Lung microvascular endothelial cell (primary cell): ENCODE results near the gene NRIP3. TPM values are rescaled to one million over a fixed set of nuclear protein-coding genes. Genes with fewer than 3 reads are reported as not detected.
"Not testable (repeated sequence)": the region's sequence is repeated elsewhere in the genome, so short reads cannot be mapped to it uniquely, and the experiment has no call there.

ENCODE experiments used
- DNase-seq, 2 donors: peaks; one replicate each; pipeline versions ENCODE4 v3.0.0 to v3.0.0-alpha.2; 2010; ENCODE audit warnings: low read depth in 2 of 2
- total RNA-seq: library from RNA; depleted of rRNA; stranded (reverse); fragments of >200 nt; gene quantifications from 2 replicates; pipeline ENCODE4 v1.2.1, GENCODE V29; 2014

NRIP3 gene
- total RNA-seq, 1 donor from 2014 or later: 0.20 TPM

DNA sequence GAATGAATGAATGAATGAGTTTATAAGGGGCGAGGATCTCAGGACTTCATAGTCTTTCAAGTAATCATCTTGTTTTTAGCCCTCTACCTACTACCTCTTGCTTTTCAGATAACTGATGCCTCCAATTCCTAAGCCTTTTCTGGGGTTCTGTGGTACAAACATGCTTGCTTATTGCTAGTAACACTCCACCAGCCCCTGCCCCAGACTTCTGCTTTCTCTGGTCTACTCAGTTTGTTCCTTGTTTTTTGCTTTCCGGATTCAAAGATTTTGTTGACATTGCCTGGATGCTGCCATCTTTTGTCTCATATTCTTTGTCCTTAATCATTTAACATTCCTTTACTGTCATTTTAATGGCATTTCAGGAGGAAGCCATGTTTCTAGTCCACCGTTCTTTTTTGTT lies 30.7 kb downstream of the NRIP3 start:
- no peak for DNase-seq

DNA sequence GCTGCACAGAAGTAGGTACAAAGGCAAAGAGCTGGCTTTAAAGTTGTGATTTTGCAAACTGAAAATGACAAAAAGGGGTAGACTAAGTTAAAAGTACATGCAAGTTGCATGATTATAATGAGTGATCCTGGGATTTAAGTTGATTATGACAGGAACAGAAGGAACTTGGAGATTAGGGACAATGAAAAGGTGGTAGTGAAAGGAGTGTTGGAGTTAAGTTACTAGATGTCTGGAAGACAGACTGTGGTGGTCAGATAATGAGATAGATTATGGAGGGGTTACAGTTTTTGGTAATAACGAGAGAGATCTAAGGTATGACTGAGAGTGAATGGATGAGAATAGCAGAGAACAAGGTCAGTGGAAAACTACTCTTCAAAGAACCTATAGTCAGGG lies 31.9 kb downstream of the NRIP3 start:
- no peak for DNase-seq

DNA sequence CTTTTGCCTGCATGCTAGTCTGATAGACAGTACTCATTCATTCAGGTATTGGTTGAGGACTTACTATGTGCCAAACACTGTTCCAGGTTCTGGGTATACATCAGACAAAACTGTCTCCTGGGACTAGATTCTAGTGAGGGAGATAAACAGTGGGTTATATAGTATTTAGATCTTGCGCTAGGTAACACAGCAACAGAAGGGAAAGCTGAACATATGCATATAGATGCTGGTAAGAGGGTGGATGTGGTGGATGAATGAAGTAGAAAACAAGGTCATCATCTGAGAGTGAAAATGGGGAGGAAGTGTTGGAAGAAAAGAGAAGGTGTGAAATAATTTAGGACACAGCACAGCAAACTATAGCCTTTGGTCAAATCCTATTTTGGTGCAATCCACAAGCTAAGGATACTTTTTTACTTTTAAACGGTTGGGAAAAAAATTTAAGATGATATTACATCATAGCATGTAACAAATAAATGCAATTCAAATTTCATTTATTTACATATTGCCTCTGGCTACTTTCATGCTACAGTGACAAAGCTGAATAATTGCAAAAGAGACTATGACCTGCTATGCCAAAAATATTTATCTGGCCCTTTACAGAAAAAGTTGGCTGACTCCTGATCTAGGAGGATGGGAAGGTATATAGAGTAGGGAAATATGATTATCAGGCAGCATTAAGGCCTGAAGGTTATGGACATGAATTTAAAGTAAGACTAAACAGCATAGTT lies 32.4 kb downstream of the NRIP3 start:
- DNase-seq: no peak

DNA sequence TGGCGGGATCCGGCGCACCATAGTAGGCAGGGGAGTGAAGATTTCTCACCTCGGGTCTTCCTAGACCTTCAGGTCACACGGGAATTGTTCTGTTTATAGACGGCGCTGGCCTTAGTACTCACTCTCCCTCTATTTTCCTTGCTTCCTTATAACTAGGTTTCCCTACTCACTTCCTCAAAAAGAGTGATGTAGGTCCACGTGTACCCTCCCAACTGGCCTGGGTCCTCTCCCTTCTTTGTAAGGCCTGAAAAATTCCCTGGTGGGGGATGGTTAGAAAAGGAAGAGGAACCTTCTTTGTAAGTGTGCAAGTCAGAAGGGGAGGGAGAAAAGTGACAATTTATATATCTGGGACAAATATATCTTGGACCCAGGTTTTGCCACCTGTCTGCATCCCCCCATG lies 36.6 kb downstream of the NRIP3 start:
- DNase-seq: no peak

DNA sequence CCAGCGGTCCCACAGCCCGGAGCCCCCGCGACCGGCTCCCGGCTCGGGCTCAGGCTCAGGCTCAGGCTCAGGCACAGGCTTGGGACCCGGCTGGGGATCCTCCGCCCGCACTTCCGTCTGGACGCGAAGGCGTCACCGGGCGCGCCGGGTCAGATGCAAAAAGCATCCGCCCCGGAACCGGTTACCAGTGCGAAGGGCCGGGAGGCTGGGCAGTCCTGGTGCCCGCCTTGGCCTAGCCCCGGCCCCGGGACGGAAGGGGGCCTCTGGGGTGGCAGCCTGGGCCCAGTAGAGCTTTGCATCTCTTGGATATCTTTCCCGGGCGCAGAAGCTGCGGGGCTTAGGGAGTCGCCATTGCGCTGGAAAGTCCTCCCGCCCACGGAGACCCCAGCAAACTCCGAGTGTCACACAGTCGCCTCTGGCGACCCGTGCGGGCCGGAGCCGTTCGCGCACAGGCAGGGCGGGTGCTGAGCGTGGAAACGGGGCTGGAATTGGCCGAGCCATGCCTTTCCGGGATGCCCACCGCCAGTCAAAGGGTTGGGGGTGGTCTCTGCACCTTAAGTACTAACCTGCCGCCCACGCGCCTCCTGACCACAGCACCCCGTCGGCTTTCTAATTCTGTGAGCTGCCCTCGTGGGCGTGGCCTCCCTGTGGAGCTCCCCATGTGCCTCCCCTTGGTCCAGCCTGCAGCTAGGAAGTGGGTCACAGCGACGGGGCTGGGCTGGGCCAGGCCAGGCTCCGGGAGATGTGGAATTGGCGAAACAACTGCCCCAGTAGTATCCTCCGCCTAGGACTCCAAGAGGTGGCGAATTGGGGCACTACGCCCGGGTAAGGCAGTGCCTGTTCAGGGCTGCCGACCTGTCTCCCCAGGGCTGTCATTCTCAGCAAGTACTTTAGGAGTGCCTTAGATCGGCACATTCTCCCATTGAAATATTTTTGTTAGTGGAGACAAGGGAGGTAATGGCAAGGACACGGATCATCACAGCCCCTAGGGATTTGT lies 39.2 kb downstream of the NRIP3 start, which contains the start of gene TMEM9B:
TMEM9B (minus strand) TSS at position 119 of the 997 bp plus-strand sequence. CDS start 129 bp downstream, outside the sequence.
- peak; percentile 82 to 88 for DNase-seq

DNA sequence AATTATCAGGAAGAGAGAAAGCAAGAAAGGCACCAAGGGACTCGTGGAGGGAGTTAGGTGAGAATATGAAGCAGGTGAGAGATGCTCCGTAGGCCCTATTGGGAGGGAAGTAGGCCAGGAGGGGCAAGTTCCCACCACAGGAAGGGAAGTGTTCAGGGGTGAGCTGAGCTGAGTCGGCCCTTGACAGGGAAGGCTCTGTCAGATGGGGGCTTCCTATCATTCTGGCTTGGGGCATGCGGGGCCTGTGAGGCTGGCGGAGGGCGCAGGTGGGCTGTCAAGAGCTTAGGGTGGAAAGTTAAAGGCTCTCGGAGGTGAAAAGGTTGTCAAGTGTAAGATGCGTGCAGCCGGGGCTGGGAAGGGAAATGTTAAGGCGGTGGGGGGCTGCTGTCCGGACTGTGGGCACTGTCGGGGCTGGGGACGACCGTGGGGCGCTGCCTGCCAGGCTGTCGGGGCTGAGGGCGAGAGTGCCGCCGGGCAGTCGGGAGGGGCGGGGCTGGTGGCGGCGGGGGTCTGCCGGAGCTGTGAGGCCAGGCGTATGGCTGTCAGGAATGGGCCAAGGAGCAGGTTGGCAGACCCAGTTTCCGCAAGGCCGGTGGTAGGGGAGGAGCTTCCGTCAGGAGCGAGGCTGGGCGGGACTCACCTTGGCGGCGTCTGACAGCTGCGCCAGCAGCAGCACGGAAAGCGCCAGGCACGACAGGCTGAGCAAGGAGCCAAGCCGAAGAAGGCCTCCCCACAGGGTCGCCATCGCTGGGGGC lies 40.1 kb downstream of the NRIP3 start:
- peak in 1 of 2 donors; percentile 67 for DNase-seq

DNA sequence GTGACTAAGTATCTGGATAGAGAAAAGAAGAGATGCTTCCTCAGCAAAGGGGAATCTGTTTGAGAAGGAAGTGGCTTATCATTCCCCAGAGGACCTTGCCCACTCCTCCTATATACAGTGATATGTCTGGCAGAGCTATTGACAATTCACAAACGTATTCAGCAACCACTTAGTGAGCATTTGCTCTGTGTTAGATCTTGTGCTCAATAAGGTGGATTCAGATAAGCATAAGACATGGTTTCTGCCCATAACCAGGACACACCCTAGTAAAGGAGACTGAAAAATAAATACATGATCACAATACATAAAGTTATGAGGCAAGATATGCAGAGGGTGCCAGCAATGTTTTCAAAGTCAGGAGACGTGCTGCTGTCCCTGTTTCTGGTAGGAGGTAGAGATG lies 41.0 kb downstream of the NRIP3 start:
- no peak for DNase-seq

DNA sequence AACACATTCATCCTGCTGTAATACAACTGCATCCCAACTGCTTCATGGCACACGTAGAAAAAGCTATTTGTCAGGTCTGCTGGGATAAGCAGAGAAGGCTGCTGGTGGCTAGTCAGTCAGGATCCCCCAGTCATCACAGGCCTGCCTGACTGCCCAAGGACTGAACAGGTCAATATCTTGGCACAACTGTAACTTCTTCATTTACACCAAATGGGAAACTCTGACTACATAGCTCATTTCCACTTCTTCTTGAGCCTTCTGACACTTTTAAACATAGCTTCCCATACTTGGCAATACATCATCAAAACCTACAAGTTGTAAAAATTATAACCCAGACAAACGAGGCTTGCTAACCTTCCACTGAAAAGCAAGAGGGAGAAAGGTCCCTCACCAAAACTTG lies 42.4 kb downstream of the NRIP3 start:
- no peak for DNase-seq

DNA sequence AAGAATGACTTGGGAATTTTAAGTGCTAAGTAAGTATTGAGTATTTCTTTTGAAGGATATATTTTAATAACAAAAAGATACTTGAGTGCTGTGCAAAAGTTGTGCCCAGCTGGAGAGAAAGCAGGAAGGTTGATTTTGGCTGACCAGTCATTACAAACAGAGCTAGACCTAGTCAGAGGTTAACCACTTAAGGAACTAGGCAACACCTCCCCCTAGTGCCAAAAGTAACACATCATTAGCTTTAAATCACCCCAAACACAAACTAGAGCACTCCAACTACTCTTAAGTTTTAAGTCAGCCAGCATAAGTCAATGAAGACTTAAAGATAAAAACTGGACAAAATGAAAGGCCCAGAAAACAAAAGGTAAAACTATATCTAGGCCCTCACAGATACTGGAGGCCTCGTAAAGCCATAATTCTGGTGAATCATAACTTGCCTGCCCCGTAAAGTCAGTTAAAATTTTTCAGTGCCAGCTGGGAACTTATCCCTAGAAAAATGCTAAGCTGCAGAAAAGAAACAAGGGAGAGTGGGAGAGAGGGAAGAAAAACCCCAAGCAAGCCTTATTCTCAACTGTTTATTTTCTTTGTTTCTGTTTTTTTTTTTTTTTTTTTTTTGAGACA lies 44.1 kb downstream of the NRIP3 start:
- peak; percentile 84 to 88 for DNase-seq

DNA sequence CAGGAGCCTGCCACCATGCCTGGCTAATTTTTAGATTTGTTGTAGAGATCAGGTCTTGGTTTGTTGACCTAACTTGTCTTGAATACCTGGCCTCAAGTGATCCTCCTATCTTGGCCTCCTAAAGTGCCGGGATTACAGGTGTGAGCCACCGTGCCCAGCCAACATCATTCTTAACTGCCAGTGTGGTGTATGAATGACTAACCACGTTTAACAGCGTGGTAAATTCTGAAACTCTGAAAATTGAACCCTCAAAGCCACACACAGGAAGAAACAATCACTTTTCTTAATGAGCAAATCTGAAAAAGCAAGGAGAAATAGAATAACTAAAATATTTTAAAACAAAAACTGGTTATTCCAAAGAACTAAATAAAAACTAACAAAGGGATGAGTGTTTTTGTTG lies 46.9 kb downstream of the NRIP3 start:
- no peak for DNase-seq

DNA sequence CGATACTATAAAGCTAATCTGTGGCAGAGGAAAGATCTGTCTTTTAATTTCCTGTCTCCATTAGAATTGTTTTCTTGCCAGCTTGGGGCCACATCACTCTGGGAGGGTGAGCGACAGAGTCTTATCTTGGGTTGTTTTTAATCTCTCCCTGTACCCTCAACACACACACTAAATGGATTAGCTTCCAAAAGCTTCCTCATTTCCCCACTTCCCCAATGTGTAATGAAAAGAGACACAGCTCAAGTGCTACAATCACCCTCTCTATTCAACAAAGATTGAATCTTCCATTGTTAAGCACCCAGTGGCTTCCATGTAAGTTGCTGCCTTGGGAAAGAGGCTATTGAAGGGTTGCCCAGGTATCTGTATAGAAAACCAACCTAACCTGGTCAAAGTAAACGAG lies 54.9 kb downstream of the NRIP3 start:
- DNase-seq: no peak

DNA sequence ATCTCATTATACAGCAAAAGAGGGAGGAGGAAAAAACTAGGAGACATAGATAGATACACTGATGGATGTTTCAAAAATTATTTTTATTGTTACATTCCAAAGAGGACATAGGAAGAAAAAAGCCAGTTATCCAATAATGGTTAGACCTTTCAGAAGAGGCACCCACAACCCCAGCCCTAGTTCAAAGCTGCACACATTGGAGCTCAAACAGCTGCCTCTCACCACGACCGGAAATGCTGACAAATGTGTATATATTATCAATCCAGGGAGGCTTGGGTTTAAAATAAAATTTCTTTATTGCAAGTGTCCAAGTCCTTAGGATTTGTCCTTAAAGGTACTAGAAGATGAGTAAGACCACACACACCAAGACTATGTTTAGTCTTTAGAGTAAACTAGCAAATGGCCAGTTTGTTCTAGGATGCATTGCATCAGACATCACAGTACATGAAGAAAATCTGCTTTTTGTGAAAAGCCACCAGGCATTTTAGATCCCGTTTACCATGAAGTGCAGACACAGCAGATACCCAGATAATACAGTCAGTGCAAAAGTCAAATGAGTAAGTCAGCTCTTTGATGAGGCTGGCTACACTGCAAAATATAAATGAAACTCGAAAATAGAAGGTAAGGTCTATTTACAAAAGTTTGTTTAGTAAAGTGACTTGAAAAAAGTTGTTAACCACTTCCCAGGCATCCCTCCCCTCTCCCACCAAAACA lies 56.4 kb downstream of the NRIP3 start:
- no peak for DNase-seq

DNA sequence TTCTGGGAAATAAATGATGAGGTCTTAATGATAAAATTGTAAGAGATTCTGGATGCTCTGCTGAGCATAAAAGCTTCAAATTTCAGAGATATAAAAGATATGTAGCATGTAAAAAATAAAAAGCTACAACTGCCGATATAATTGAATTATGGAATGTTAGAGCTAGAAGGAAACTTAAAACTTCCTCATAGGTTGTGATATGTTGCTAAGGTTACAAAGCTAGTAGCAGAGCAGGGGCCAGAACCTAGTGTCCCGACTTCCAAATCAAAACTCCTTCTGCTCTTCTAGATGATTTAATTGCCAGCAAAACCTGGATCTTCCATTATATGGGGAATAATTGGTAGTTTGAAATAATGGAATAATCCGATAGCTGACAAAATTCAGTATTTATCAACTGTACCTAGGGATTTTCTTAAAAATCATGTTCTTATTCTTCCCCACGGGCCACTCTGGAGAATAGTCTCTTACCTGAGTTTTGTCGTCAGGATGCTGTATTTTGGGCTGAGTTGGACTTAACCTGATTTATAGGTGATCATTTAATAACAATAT lies 61.2 kb downstream of the NRIP3 start, which contains the start of gene ASCL3:
ASCL3 (minus strand) TSS at position 499 of the 549 bp plus-strand sequence. CDS start 4,855 bp downstream, outside the sequence.
- DNase-seq: no peak

DNA sequence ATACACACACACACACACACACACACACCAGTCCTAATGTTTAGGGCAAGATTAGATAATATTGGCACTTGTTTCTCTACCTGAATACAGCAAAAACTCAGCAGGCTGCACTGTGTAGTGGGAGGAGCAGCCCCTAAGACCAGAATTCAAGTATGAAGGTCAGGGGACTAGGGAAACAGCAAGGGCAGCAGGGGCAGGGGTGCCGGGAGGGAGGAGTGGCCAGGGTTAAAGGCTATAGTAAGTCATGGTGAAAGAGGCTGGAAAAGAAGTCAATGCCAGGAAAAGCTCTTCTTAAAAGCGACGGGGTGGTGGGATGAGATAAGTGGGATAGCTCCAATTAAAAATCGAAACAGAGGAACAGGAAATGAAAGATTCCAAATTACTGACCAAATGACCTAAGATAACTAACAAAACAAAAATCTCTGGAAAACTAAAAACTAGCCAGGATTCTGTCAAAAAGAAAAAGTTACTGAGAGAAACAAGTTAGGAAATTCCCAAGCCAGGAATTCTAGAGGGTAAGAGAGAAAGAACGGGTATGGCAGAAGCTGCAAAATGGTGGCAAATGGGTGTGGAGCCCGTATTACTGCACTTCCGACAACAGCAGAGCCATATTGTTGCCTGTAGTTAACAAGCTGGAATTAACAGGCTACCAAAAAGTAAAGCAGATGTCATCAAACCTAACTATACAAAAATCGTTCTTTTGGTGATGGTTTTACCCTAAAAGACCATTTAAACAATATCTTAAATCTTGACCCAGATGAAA lies 62.3 kb downstream of the NRIP3 start:
- peak in 1 of 2 donors; percentile 82 for DNase-seq

DNA sequence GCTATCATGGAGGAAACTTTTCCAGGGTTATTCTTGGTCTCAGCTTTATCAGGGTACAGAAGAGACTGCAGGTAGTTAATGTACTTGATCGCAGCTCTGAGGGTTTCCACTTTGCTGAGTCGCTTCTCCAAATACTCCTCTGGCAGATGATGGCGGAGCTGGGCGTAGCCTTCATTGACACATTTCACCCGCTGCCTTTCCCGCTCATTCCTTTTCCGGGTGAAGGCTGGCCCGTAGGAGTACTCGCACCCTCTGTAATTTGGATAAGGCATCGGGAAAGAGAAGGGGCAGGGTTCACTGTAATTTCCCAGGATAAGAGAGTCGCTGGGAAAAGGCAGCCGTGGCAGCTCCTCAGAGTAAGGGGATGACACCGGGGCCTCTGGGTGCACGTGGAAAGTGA lies 66.1 kb downstream of the NRIP3 start:
- DNase-seq: no peak

DNA sequence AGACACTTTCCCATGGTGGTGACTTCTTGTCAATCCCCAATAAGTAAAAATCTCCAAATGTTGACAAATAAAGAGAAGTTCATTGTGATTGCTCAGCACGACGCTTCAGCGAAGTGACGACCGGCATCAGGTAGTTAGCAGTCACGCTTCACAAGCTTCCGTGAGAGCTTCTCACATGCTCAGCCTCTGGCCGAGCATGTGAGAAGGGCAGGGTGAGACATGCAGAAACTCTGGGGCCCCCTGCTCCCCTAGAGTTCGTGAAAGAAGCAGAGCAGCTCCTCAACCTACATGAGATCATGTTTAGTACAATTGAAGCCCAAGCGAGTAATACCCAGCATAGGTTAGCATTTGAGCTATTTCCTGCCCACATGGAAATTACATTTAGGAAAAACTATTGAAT lies 66.6 kb downstream of the NRIP3 start:
- no peak for DNase-seq

DNA sequence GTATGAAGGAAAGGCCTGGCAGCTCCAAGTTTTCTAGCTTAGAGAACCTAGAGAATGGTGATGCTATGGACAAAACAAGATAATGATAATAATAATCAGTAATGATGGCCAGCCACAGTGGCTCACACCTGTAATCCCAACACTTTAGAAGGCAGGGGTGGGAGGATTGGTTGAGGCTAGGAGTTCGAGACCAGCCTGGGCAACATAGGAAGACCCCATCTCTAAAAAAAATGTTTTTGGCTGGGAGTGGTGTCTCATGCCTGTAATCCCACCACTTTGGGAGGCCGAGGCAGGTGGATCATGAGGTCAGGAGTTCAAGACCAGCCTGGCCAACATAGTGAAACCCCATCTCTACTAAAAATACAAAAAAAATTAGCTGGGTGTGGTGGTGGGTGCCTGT lies 68.0 kb downstream of the NRIP3 start:
- not testable (repeated sequence) for DNase-seq

DNA sequence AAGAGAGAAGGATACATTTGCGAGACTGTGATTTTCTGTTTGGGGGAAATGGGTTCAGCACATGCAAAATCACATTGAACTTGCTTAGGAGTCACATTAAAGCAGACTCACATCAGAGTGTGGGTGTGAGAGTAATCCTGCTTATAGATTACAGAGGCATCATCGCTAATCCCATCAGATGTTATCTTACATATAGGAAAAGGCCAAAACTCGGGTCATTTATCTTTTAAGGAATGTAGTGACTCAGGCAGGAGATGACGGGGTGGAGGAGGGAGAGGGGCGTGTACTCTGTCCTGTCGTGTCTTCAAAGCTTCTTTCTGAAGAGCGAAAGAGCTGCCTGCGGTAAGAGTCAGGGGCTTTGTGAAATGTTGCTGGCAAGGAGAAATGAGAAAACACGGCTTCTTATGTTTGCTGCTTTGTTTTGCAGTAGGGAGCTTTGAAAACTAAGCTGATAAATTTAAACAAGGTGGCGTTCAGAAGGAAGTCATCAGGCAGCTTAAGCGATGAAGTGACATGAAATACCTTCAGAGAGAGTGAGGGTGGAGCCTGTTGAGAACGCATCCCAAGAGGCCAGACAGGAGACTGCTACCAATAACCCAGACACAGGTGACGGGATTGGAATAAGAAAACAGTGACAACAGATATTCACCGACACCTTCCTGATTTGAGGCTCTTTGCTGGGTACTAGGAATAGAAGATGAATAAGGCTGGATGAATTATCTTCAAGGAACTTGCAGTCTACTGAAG lies 68.9 kb downstream of the NRIP3 start:
- DNase-seq: peak in 1 of 2 donors; percentile 69

DNA sequence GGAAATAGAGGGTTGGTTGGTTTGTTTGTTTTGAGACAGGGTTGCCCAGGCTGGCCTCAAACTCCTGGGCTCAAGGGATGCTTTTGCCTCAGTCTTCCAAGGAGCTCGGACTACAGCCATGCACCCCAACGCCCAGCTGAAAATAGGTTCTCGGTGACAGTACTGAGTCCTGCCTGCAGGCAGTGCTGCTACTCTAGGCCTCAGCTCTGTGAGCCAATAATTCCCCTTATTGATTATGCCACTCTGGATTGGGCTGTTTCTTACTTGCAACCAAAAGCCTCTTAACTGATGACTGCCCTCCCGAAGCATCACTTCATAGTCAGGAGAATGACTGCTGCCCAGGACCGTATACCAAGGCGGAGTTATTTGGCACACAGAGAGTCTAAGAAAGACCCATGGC lies 69.9 kb downstream of the NRIP3 start:
- no peak for DNase-seq
